HL-60 (cell line): ENCODE data around the gene EFNB1.

ENCODE experiments used
- DNase-seq, 2 experiments: peaks; one replicate each; pipeline ENCODE4 v3.0.0-alpha.2; 2010 to 2020; ENCODE audit warnings: low read depth in 1 of 2, low spot score in 1 of 2
- H3K27ac ChIP-seq: fragments of 250-450 bp; sonication (Bioruptor Pico); replicated peaks from 2 replicates; pipeline ENCODE4 v1.5.1; 2020; ENCODE audit warnings: mild to moderate bottlenecking, moderate library complexity
- H3K27me3 ChIP-seq: fragments of 250-450 bp; sonication (Bioruptor Pico); 2 replicates; pipeline ENCODE4 v1.5.1; 2021; ENCODE audit warnings: mild to moderate bottlenecking, moderate library complexity; ENCODE audit not compliant: insufficient read depth, poor library complexity, severe bottlenecking
- H3K4me3 ChIP-seq: replicated peaks from 2 replicates; pipeline ENCODE4 v1.5.1; 2011; ENCODE audit warnings: mild to moderate bottlenecking, control low read depth, low read length; ENCODE audit not compliant: insufficient read depth
- CTCF ChIP-seq: IDR thresholded peaks from one replicate; pipeline ENCODE4 v1.5.1; 2011; ENCODE audit warnings: low read length, control low read depth, inconsistent platforms; ENCODE audit not compliant: insufficient read depth
- GABPA ChIP-seq: IDR thresholded peaks from 2 replicates; pipeline ENCODE4 v1.6.1; 2012; ENCODE audit warnings: low read depth
- POLR2AphosphoS5 ChIP-seq: IDR thresholded peaks from 2 replicates; pipeline ENCODE4 v1.6.1; 2012; ENCODE audit warnings: low read depth
- REST ChIP-seq: IDR thresholded peaks from 2 replicates; pipeline ENCODE4 v1.6.1; 2012; ENCODE audit warnings: low read depth; ENCODE audit not compliant: insufficient replicate concordance
- SPI1 ChIP-seq: IDR thresholded peaks from 2 replicates; pipeline ENCODE4 v1.6.1; 2012; ENCODE audit warnings: low read depth, mild to moderate bottlenecking, borderline replicate concordance

The EFNB1 gene

DNA sequence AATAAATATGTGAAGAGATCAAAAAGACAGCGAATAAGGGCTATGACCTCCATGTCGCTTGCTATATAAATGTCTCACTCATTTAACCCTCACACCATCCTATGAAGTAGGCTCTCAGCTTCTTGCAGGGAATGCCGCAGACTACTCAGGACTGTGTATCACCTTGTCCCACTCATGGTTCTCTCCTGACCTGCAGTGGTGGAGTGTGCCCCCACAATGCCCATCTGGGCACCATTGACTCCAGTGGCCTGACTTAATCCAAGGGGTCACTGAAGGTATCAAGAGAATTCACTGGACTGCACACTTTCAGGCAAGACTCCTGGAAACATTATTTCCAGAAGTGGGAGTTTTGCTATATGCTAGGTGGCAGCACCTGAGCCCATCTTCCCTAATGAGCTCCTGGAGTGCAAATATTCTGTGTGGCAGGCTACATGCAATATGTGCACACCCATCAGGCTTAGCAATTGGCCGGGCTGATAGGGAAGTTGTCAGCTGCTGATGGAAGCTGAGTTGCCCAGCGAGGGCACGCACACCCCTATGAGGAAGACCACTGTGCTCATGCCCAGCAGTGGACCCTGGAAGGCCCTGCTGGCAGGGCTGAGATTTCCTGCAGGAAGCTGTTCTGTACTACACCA is 8.2 kb upstream of the EFNB1 start:
- TF ChIP-seq GABPA = no peak
- no peak for TF ChIP-seq POLR2AphosphoS5
- no peak for TF ChIP-seq CTCF
- TF ChIP-seq REST = no peak
- no peak for TF ChIP-seq SPI1
- Histone ChIP-seq H3K4me3 (no peak overlapping the region), H3K27me3 (no peaks in the 10 kb centered on the region), H3K27ac (no peak overlapping the region)
- DNase-seq = no peak

GRCh38 chrX:68821616-68822015 is 7.2 kb upstream of the EFNB1 start:
- no peak for TF ChIP-seq REST
- no peak for TF ChIP-seq SPI1
- no peak for TF ChIP-seq GABPA
- Histone ChIP-seq H3K27ac (no peak overlapping the region), H3K27me3 (no peaks in the 10 kb centered on the region), H3K4me3 (no peak overlapping the region)
- DNase-seq = no peak

DNA sequence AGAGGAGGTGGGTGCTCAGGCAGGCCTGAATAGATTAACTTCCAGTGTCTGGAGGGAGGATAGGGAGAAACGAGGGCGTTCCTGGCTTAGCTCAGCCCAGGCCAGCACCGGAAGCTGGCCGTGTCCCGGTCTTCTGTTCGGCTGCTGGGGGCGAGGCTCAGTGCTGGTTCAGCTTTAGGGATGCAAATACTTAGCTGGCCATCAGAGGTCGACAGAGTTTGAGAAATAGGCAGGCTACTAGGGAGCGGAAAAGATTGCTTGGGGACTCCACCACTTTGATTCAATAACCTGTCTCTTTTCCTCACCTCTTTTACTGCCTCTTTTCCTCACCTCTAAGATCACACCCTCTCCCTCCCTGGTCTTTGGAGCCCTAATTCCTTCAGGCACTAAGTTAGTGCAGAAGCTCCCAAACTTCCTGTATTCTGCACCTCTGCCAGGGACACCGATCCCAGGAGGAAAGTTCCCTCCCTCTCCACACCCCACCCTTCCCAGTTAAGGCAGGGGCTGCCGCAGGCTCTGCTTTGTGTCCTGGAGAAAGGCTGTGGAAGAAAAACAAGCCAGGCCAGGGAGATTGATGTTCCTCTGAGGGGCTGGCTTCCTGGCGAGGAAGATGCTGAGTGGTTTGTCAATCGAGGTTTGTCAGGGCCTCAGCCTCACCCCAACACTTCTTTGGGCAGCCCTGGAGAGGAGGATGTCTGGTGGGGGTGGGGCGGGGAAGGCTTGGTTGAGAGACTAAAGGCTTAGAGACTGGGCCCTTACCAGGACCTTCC is 6.0 kb upstream of the EFNB1 start:
- H3K27me3 ChIP-seq = no peaks in the 10 kb centered on the region
- no peak for TF ChIP-seq POLR2AphosphoS5
- TF ChIP-seq SPI1 = no peak
- DNase-seq = no peak
- H3K4me3 ChIP-seq = no peak overlapping the region
- H3K27ac ChIP-seq = no peak overlapping the region

DNA sequence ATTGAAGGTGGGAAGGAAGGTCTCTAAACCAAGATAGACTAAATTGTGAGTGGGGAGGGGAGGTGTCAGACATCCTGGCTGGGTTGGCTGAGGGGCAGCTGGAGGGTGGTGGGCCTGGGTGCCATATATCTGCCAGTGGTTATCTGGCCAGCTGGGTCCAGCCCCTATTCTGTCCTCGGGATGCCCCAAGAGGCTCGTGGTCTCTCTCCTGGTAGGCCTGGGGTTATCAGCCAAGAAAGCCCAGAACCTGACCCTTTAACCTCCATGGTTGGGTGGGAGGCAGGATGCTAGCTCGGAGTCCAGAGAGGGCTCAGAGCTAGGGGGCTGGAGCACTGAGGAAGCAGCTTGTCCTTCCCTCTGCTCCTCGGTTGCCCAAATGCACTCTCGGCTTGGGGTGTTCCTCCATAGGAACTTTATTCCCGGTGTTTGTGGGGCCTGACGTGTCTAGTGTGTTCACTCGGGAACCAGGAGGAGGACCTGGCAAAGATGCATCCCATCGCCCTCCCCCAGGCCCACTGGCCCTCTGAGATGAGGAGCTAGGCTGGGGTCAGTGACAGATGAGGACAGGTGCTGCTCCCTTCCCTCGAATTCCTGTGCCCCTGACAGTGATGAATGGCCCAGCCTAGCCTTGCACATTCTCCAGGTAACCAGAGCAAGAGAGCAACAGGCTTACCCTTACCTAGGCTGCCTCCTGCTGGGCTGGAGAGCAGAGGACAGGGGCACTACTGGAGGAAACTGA is 5.2 kb upstream of the EFNB1 start:
- Histone ChIP-seq H3K27ac (no peak overlapping the region), H3K4me3 (no peak overlapping the region), H3K27me3 (no peaks in the 10 kb centered on the region)
- DNase-seq = no peak
- TF ChIP-seq POLR2AphosphoS5 = no peak
- no peak for TF ChIP-seq REST
- no peak for TF ChIP-seq CTCF
- TF ChIP-seq SPI1 = no peak
- TF ChIP-seq GABPA = no peak
